B cell (primary cell): ENCODE measurements around the gene WHAMM. TPM values are rescaled to one million over a fixed set of nuclear protein-coding genes. Genes with fewer than 3 reads are reported as not detected.

Experiments used
- ATAC-seq: fragments of 200-7000 bp; cut with Tn5 transposase; one replicate; pipeline ENCODE4 v1.10.0; 2021; ENCODE audit warnings: low read depth, mild to moderate bottlenecking, moderate number of reproducible peaks, moderate library complexity
- CTCF ChIA-PET: fragments of 350-600 bp; sonication (Branson Sonifier 250); formaldehyde crosslinking; loops from one replicate; lab custom pipeline; 2021; ENCODE audit warnings: antibody characterized with exemption, inconsistent platforms; lab: Charles Lee
- POLR2A ChIA-PET: fragments of 350-600 bp; sonication (Branson Sonifier 250); formaldehyde crosslinking; loops from one replicate; lab custom pipeline; 2021; ENCODE audit warnings: antibody characterized with exemption; lab: Charles Lee
- DNase-seq: peaks from one replicate; pipeline ENCODE4 v3.0.0; 2013
- H2AFZ ChIP-seq: 2 replicates; pipeline ENCODE4 v1.6.1; 2012; ENCODE audit warnings: mild to moderate bottlenecking, low read depth, low read length; ENCODE audit not compliant: insufficient read depth, poor library complexity, severe bottlenecking
- H3K27ac ChIP-seq, 2 donors: 1 replicate in 1 of 2; 2 replicates in 1 of 2; pipeline ENCODE4 v1.5.1; 2012 to 2013; ENCODE audit warnings: low read length in 2 of 2, mild to moderate bottlenecking in 2 of 2, moderate library complexity in 1 of 2
- H3K27me3 ChIP-seq, 4 experiments: fragments of 200-600 bp in 1 of 4; sonication (generic) in 1 of 4; replicated peaks in 1 of 4; 1 replicate in 2 of 4; 2 replicates in 2 of 4; pipeline versions ENCODE4 v1.6.1 to v1.7.0; 2013 to 2016; ENCODE audit warnings: low read length in 3 of 4, mild to moderate bottlenecking in 2 of 4, mixed read lengths in 1 of 4, moderate library complexity in 1 of 4; ENCODE audit not compliant: insufficient read depth in 4 of 4, control insufficient read depth in 3 of 4; ENCODE audit errors: control extremely low read depth in 1 of 4
- H3K36me3 ChIP-seq, 2 experiments: replicated peaks in 1 of 2; 1 replicate in 1 of 2; 2 replicates in 1 of 2; pipeline versions ENCODE4 v1.6.1 to v1.7.1; 2013; ENCODE audit warnings: low read length in 1 of 2; ENCODE audit not compliant: insufficient read depth in 2 of 2, control insufficient read depth in 1 of 2; ENCODE audit errors: control extremely low read depth in 1 of 2, extremely low read depth in 1 of 2
- H3K4me1 ChIP-seq, 2 donors: fragments of 200-600 bp in 1 of 2; sonication (generic) in 1 of 2; 1 replicate in 1 of 2; 2 replicates in 1 of 2; pipeline versions ENCODE4 v1.5.1 to v1.6.1; 2013 to 2017; ENCODE audit warnings: low read length in 2 of 2; ENCODE audit not compliant: control insufficient read depth in 2 of 2, insufficient read depth in 2 of 2
- H3K4me2 ChIP-seq: replicated peaks from 2 replicates; pipeline ENCODE3; 2012; ENCODE audit warnings: mild to moderate bottlenecking, low read depth, low read length; ENCODE audit not compliant: poor library complexity, severe bottlenecking
- H3K4me3 ChIP-seq, 5 experiments: fragments of 200-600 bp in 1 of 5; sonication (generic) in 1 of 5; 1 replicate in 3 of 5; 2 replicates in 2 of 5; pipeline versions ENCODE4 v1.5.1 to v1.7.0; 2011 to 2016; ENCODE audit warnings: low read length in 4 of 5, mild to moderate bottlenecking in 4 of 5, low read depth in 2 of 5, control low read depth in 1 of 5, moderate library complexity in 1 of 5; ENCODE audit not compliant: insufficient read depth in 1 of 5; ENCODE audit errors: control extremely low read depth in 1 of 5, extremely low read depth in 1 of 5
- H3K79me2 ChIP-seq: fragments of 200-600 bp; sonication (generic); one replicate; pipeline ENCODE4 v1.6.0; 2016; ENCODE audit warnings: low read length; ENCODE audit not compliant: control insufficient read depth, insufficient read depth
- H3K9ac ChIP-seq: fragments of 200-600 bp; sonication (generic); 2 replicates; pipeline ENCODE4 v1.6.1; 2017; ENCODE audit warnings: mild to moderate bottlenecking, low read length, moderate library complexity
- H3K9me3 ChIP-seq, 3 donors: one replicate each; pipeline versions ENCODE4 v1.6.1 to v1.7.1; 2013; ENCODE audit warnings: low read length in 2 of 3; ENCODE audit not compliant: control insufficient read depth in 2 of 3, insufficient read depth in 1 of 3; ENCODE audit errors: control extremely low read depth in 1 of 3
- H4K20me1 ChIP-seq: 2 replicates; pipeline ENCODE4 v1.6.0; 2012; ENCODE audit warnings: mild to moderate bottlenecking, low read length; ENCODE audit not compliant: insufficient read depth, control insufficient read depth, poor library complexity, severe bottlenecking
- H3K27ac Mint-ChIP-seq: one replicate; pipeline ENCODE4 v1.8.0; 2021; ENCODE audit warnings: mixed read lengths
- H3K27me3 Mint-ChIP-seq: one replicate; pipeline ENCODE4 v1.8.0; 2021; ENCODE audit warnings: mixed read lengths
- H3K4me1 Mint-ChIP-seq: one replicate; pipeline ENCODE4 v1.8.0; 2021; ENCODE audit warnings: mixed read lengths
- H3K4me3 Mint-ChIP-seq: one replicate; pipeline ENCODE4 v1.8.0; 2021; ENCODE audit warnings: mixed read lengths
- H3K9me3 Mint-ChIP-seq: one replicate; pipeline ENCODE4 v1.8.0; 2022; ENCODE audit warnings: mixed read lengths; ENCODE audit not compliant: insufficient read depth
- CTCF ChIP-seq: fragments of 200-600 bp; IDR thresholded peaks from one replicate; pipeline ENCODE4 v1.8.0; 2022; ENCODE audit warnings: antibody characterized with exemption, mild to moderate bottlenecking
- EZH2 ChIP-seq: IDR thresholded peaks from 2 replicates; pipeline ENCODE4 v1.6.1; 2012; ENCODE audit warnings: borderline replicate concordance, low read depth, mild to moderate bottlenecking, moderate library complexity, low read length; ENCODE audit not compliant: insufficient read depth, poor library complexity, severe bottlenecking
- WGBS: methylation state at CpG from one replicate; pipeline ENCODE4 v1.1.5; 2013; ENCODE audit warnings: missing lambda C conversion rate; ENCODE audit not compliant: insufficient coverage; 5-methylcytosine and 5-hydroxymethylcytosine counted together
- intact Hi-C: fragments of 100-400 bp; cut with micrococcal nuclease; formaldehyde crosslinking; loops from one replicate; pipeline ENCODE4 v1.10.0; 2022
- polyA plus RNA-seq: library from polyadenylated mRNA; depleted of rRNA; stranded (reverse); fragments of >200 nt; gene quantifications from 2 replicates; pipeline ENCODE4 v1.2.3, GENCODE V29; 2012
- total RNA-seq, 2 donors: library from RNA; stranded (reverse); fragments of 120-200 nt in 1 of 2; gene quantifications; 1 replicate in 1 of 2; 2 replicates in 1 of 2; pipeline versions ENCODE4 v1.2.3 to v1.2.4, GENCODE V29; 2013 to 2022

The WHAMM gene
- total and polyA plus RNA-seq, 2 donors (not counting 1 experiment from before 2014, with no cell fraction given) = 18.3 to 31.3 TPM

- Histone ChIP-seq H3K27me3 (peaks cover 0 to 3% (median 0%) of the 10 kb centered on the region in 4 experiments), H2AFZ (no peak overlapping the region), H3K4me2 (no peak overlapping the region), H3K4me3 (no peak overlapping the region), H3K27ac (no peak overlapping the region), H3K4me1 (peaks cover 24 to 29% of the 10 kb centered on the region in 2 donors), H3K36me3 (no peaks in the 10 kb centered on the region), H4K20me1 (no peaks in the 10 kb centered on the region), H3K9ac (no peak overlapping the region), H3K9me3 (no peaks in the 10 kb centered on the region), H3K79me2 (peaks cover 3% of the 10 kb centered on the region)
- 100% methylated on average over 1 of the region's 1 CpG for WGBS
- intact Hi-C loops = no loop called here
- ChIA-PET CTCF (interaction anchor here (1.8 kb wide), 1 partner anchor 195 kb away, joined by 5 read pairs; no protein-coding TSS in a partner anchor), POLR2A (no interaction called here)
- H3K4me1 Mint-ChIP-seq = peaks cover 33% of the 10 kb centered on the region
- peaks cover 4% of the 10 kb centered on the region for H3K27me3 Mint-ChIP-seq
- ATAC-seq (no peak), DNase-seq (no peak)
- TF ChIP-seq EZH2 (no peak), CTCF (no peak)
- H3K27ac Mint-ChIP-seq = peak overlapping the region; percentile 37
- no peaks in the 10 kb centered on the region for H3K9me3 Mint-ChIP-seq
- no peak overlapping the region for H3K4me3 Mint-ChIP-seq
These were observed 4.9 kb upstream of the WHAMM start for GRCh38 chr15:82804575-82804949.

GRCh38 chr15:82805994-82806406, 3.4 kb upstream of the WHAMM start, which contains the start of gene FSD2:
Gene FSD2, minus strand, starts transcription at chr15:82806069. Its CDS starts 18,679 bp downstream, at chr15:82787390.
- no peaks in the 10 kb centered on the region for H3K27me3 Mint-ChIP-seq
- peak within 1 kb of the TSS; percentile 69 for H3K4me3 Mint-ChIP-seq
- ATAC-seq (peak; percentile 22), DNase-seq (peak; percentile 83)
- Histone ChIP-seq H2AFZ (peak within 1 kb of the TSS; percentile 39), H3K79me2 (peaks cover 11% of the 10 kb centered on the region), H3K36me3 (no peaks in the 10 kb centered on the region), H3K27ac (peak within 1 kb of the TSS; percentile 66 to 77), H3K4me3 (peak within 1 kb of the TSS in 2 of 5 experiments; percentile 6 to 11), H3K4me2 (peak within 1 kb of the TSS; percentile 63), H3K9ac (peak within 1 kb of the TSS; percentile 37), H4K20me1 (no peaks in the 10 kb centered on the region), H3K4me1 (peaks cover 24 to 29% of the 10 kb centered on the region in 2 donors), H3K9me3 (no peaks in the 10 kb centered on the region), H3K27me3 (no peaks in the 10 kb centered on the region)
- TF ChIP-seq CTCF (peak; percentile 8), EZH2 (no peak)
- ChIA-PET CTCF (interaction anchor here (1.8 kb wide), 2 partner anchors 180 to 194 kb away, joined by 5 read pairs; partner anchors contain the start of gene RAMAC), POLR2A (no interaction called here)
- intact Hi-C loops = no loop called here
- WGBS = no CpG with 5 or more reads among the region's 2 CpGs
- peaks cover 37% of the 10 kb centered on the region for H3K4me1 Mint-ChIP-seq
- no peaks in the 10 kb centered on the region for H3K9me3 Mint-ChIP-seq
- H3K27ac Mint-ChIP-seq = peak within 1 kb of the TSS; percentile 88
